ENCODE data around the gene ACSL3.

DNA sequence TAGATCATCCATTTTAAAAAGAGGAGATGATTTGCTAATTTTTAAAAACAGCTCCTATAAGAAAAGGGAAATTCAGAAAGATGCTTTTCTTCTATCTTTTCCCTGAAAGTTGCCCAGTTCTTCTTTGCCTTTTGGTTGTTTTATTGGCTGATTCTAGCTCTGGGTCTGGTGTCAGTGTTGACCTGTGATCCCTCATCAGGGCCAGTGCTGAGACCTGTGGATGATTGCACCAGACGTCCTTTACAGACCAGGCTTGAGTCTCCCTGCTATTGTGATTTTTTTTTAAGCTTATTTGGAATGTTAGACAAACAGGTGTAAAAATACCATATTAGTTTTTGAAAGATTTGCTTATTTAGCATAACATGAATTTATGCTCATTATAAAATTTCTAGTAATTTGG, 88.2 kb downstream of the ACSL3 start:
- TF ChIP-seq, protein P1, sequence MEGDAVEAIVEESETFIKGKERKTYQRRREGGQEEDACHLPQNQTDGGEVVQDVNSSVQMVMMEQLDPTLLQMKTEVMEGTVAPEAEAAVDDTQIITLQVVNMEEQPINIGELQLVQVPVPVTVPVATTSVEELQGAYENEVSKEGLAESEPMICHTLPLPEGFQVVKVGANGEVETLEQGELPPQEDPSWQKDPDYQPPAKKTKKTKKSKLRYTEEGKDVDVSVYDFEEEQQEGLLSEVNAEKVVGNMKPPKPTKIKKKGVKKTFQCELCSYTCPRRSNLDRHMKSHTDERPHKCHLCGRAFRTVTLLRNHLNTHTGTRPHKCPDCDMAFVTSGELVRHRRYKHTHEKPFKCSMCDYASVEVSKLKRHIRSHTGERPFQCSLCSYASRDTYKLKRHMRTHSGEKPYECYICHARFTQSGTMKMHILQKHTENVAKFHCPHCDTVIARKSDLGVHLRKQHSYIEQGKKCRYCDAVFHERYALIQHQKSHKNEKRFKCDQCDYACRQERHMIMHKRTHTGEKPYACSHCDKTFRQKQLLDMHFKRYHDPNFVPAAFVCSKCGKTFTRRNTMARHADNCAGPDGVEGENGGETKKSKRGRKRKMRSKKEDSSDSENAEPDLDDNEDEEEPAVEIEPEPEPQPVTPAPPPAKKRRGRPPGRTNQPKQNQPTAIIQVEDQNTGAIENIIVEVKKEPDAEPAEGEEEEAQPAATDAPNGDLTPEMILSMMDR (IDR thresholded peaks at IDR 0.05; ENCODE audit: low read depth, low read length, poor library complexity, severe bottlenecking) = no peak
- no peak for TF ChIP-seq EZH2phosphoT487 (IDR thresholded peaks at IDR 0.05; ENCODE audit: borderline replicate concordance, low read length)

Data from DOHH2 (cell line).